Hepatocyte (in vitro differentiated cells): ENCODE results near the gene LOXHD1.

Experiments used
- EZH2 ChIP-seq: fragments of 200-600 bp; sonication (generic); IDR thresholded peaks from 2 replicates; pipeline ENCODE4 v1.6.1; 2016; ENCODE audit warnings: antibody characterized with exemption, mild to moderate bottlenecking, borderline replicate concordance
- TF ChIP-seq, protein P1 (sequence below): fragments of 200-600 bp; sonication (generic); IDR thresholded peaks from 2 replicates; pipeline ENCODE4 v1.5.1; 2016; ENCODE audit warnings: antibody characterized with exemption, mild to moderate bottlenecking; ENCODE audit not compliant: poor library complexity

DNA sequence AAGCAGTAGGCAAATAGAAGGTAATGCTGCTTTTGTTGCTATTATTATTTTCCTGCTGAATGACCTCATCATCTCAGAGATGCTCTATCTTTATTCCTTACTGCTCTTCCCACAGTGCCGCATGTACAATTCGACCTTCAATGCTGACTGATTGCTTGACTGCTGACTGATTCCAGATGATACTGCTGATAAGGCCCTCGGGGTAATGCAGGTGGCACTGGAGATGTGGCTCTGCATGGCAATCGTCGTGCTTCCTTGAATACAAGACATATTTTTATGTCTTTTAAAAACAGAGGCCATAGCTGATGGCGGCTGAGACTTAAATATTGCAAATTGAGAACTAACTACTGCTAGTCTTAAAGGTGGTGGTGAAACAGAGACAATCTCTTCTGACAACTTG, 146.6 kb downstream of the LOXHD1 start:
- TF ChIP-seq, protein P1, sequence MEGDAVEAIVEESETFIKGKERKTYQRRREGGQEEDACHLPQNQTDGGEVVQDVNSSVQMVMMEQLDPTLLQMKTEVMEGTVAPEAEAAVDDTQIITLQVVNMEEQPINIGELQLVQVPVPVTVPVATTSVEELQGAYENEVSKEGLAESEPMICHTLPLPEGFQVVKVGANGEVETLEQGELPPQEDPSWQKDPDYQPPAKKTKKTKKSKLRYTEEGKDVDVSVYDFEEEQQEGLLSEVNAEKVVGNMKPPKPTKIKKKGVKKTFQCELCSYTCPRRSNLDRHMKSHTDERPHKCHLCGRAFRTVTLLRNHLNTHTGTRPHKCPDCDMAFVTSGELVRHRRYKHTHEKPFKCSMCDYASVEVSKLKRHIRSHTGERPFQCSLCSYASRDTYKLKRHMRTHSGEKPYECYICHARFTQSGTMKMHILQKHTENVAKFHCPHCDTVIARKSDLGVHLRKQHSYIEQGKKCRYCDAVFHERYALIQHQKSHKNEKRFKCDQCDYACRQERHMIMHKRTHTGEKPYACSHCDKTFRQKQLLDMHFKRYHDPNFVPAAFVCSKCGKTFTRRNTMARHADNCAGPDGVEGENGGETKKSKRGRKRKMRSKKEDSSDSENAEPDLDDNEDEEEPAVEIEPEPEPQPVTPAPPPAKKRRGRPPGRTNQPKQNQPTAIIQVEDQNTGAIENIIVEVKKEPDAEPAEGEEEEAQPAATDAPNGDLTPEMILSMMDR, result no peak
- TF ChIP-seq EZH2, result no peak
